LNCAP (cell line): ENCODE data around the gene CRISPLD2.

ENCODE experiments used
- CTCF ChIP-seq: fragments of 450-650 bp; IDR thresholded peaks from 2 replicates; pipeline ENCODE4 v1.5.1; 2017; ENCODE audit warnings: mild to moderate bottlenecking

CRISPLD2 gene

GRCh38 chr16:84819644-84820304 lies at the start of gene CRISPLD2:
Gene CRISPLD2 (plus strand): TSS chr16:84819985. CDS start chr16:84838496, 18,511 bp downstream.
- TF ChIP-seq CTCF: no peak

- no peak for TF ChIP-seq CTCF
Measured at GRCh38 chr16:84773312-84773711, 46.5 kb upstream of the CRISPLD2 start.

- TF ChIP-seq CTCF: no peak
Measured at GRCh38 chr16:84774810-84775209, 45.0 kb upstream of the CRISPLD2 start.

GRCh38 chr16:84775262-84775810 lies 44.4 kb upstream of the CRISPLD2 start:
- TF ChIP-seq CTCF: no peak

- TF ChIP-seq CTCF: no peak
Measured at GRCh38 chr16:84777435-84777834, 42.4 kb upstream of the CRISPLD2 start.

- TF ChIP-seq CTCF: no peak
Measured at GRCh38 chr16:84778720-84779119, 41.1 kb upstream of the CRISPLD2 start.

GRCh38 chr16:84780063-84780462 lies 39.7 kb upstream of the CRISPLD2 start:
- no peak for TF ChIP-seq CTCF
